RWPE2 (cell line): ENCODE results near the gene TMED7.

ENCODE experiments used
- ATAC-seq: fragments of 200-7000 bp; cut with Tn5 transposase; 3 replicates; pipeline ENCODE4 v1.9.1; 2021; ENCODE audit warnings: low read depth
- DNase-seq: peaks from one replicate; pipeline ENCODE4 v3.0.0-alpha.2; 2020; ENCODE audit warnings: low spot score
- H3K27ac ChIP-seq: fragments of 450-650 bp; 2 replicates; pipeline ENCODE4 v1.5.1; 2017; ENCODE audit warnings: mild to moderate bottlenecking; ENCODE audit not compliant: poor library complexity, severe bottlenecking
- H3K27me3 ChIP-seq: fragments of 250-450 bp; sonication (Bioruptor Pico); 2 replicates; pipeline ENCODE4 v1.5.1; 2021; ENCODE audit warnings: mild to moderate bottlenecking, moderate library complexity; ENCODE audit not compliant: insufficient read depth, poor library complexity, severe bottlenecking
- H3K36me3 ChIP-seq: fragments of 250-450 bp; sonication (Bioruptor Pico); 2 replicates; pipeline ENCODE4 v1.5.1; 2020; ENCODE audit warnings: low read depth, mild to moderate bottlenecking, moderate library complexity
- H3K4me1 ChIP-seq: fragments of 250-450 bp; sonication (Bioruptor Pico); 2 replicates; pipeline ENCODE4 v1.5.1; 2021; ENCODE audit warnings: mild to moderate bottlenecking, moderate library complexity; ENCODE audit not compliant: insufficient read depth, poor library complexity, severe bottlenecking
- H3K4me3 ChIP-seq: fragments of 250-450 bp; sonication (Bioruptor Pico); 2 replicates; pipeline ENCODE4 v1.5.1; 2021; ENCODE audit warnings: mild to moderate bottlenecking, moderate library complexity; ENCODE audit not compliant: severe bottlenecking
- H3K9me3 ChIP-seq: fragments of 250-450 bp; sonication (Bioruptor Pico); 2 replicates; pipeline ENCODE4 v1.5.1; 2021; ENCODE audit warnings: mild to moderate bottlenecking, moderate library complexity; ENCODE audit not compliant: severe bottlenecking
- TF ChIP-seq, protein P1 (sequence below): fragments of 450-650 bp; IDR thresholded peaks from one replicate; pipeline ENCODE4 v1.5.1; 2017; ENCODE audit warnings: mild to moderate bottlenecking, moderate library complexity; ENCODE audit not compliant: poor library complexity, severe bottlenecking

Gene TMED7

DNA sequence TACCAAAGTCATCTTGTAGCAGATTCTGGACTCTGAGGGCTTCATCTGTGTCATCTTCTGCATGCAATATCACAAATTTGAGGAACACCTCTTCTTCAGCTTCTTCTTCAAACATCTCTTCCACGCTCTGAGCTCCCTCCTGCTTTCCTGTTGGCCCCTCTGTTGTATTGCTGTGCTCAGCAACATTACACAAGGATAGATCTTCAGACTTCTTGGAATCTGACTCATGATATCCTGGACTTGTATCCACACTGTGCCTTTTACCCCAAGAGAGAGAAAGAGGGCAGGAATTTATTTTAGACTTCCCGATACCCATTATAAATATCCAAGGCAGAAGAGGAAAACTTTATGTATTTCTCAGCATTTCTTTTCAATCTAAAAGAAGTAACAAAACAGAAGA is 44.9 kb downstream of the TMED7 start:
- DNase-seq (no peak), ATAC-seq (no peak)
- Histone ChIP-seq H3K27me3 (no peaks in the 10 kb centered on the region), H3K9me3 (no peaks in the 10 kb centered on the region), H3K36me3 (peaks cover 13% of the 10 kb centered on the region), H3K27ac (no peak overlapping the region), H3K4me3 (no peak overlapping the region), H3K4me1 (peaks cover 27% of the 10 kb centered on the region)
- TF ChIP-seq, protein P1, sequence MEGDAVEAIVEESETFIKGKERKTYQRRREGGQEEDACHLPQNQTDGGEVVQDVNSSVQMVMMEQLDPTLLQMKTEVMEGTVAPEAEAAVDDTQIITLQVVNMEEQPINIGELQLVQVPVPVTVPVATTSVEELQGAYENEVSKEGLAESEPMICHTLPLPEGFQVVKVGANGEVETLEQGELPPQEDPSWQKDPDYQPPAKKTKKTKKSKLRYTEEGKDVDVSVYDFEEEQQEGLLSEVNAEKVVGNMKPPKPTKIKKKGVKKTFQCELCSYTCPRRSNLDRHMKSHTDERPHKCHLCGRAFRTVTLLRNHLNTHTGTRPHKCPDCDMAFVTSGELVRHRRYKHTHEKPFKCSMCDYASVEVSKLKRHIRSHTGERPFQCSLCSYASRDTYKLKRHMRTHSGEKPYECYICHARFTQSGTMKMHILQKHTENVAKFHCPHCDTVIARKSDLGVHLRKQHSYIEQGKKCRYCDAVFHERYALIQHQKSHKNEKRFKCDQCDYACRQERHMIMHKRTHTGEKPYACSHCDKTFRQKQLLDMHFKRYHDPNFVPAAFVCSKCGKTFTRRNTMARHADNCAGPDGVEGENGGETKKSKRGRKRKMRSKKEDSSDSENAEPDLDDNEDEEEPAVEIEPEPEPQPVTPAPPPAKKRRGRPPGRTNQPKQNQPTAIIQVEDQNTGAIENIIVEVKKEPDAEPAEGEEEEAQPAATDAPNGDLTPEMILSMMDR = no peak

DNA sequence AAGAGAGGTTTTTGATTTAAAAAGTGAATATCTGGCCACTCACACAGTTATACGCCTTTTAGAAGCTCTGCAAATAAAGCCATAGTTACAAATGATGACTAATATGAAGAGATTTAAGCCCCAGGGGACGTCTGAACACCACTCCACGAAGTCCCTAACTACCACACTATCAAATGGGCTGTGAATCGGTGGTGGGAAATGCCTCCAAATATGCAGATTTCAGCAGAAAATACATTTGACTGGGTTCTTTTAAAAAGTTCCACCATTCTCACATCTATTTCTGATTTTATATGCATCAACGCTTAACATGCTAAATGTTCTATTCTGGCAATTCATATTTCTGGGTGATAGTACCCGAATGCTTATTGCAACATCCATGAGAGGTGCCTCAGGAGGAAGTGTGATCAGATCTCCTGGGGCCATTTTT is 46.1 kb downstream of the TMED7 start:
- Histone ChIP-seq H3K27me3 (no peaks in the 10 kb centered on the region), H3K4me3 (no peak overlapping the region), H3K27ac (no peak overlapping the region), H3K4me1 (peaks cover 34% of the 10 kb centered on the region), H3K36me3 (peaks cover 13% of the 10 kb centered on the region), H3K9me3 (no peaks in the 10 kb centered on the region)
- TF ChIP-seq, protein P1 = no peak
- DNase-seq (no peak), ATAC-seq (peak; percentile 69)

DNA sequence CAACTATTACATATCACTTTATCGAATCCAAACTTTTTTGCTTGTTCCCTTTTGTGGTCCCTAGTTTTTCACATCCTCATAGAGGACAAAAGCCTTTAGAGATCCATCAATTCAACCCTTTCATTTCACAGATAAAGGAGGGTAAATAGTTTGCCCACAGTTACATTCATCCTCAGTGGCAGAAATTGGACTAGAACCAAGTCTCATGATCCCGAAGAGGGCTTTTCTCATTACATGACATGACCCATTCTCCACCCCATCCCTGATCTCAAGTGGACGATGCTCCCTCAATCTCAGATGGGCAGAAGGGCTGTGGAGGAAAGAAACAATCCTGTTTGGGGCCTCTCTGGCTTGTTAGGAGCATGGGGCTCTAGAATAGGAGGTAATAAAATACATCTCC is 46.6 kb downstream of the TMED7 start:
- ATAC-seq = no peak
- Histone ChIP-seq H3K27me3 (no peaks in the 10 kb centered on the region), H3K4me3 (no peak overlapping the region), H3K4me1 (peaks cover 28% of the 10 kb centered on the region), H3K27ac (no peak overlapping the region), H3K36me3 (peaks cover 13% of the 10 kb centered on the region), H3K9me3 (no peaks in the 10 kb centered on the region)
- no peak for DNase-seq
- TF ChIP-seq, protein P1 = no peak

DNA sequence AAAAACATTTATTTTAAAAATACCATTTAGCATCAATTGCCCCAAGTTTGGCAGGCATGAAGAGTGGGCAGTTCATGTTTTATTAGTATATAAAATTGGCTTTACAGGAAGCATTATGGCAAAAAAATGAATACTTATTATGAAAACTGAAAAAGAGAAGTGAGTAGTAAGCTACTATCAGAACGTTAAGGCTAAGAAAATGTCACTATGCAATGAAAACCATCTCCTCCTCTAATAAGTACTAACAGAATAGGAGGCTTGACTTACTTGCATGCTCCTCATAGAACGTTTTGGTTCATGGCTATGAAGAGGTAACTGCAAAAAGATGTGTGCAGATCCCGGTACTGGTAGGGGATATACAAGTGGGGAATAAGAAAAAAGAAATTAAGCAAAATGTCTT is 47.2 kb downstream of the TMED7 start:
- Histone ChIP-seq H3K27me3 (no peaks in the 10 kb centered on the region), H3K9me3 (no peaks in the 10 kb centered on the region), H3K36me3 (peaks cover 13% of the 10 kb centered on the region), H3K27ac (no peak overlapping the region), H3K4me3 (no peak overlapping the region), H3K4me1 (peaks cover 28% of the 10 kb centered on the region)
- ATAC-seq = no peak
- no peak for DNase-seq
- TF ChIP-seq, protein P1 = no peak

DNA sequence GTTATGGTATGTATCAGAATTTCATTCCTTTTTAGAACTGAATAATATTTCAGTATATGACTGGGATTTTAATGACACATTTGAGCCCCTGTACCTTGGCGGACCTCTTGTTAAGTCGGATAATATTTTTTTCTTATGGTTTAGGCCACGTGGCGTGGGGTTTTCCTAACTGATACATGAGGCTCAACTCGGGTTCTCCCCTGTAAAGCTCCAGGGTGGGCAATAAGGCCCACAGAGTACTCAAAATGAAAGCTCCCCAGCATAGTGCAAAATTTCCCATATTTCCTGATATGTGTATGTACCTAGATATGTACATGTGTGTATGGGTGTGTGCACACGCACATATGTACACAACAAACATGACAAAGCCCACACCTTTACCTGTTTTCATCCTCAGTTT is 48.1 kb downstream of the TMED7 start:
- Histone ChIP-seq H3K27ac (no peak overlapping the region), H3K4me3 (no peak overlapping the region), H3K36me3 (peaks cover 13% of the 10 kb centered on the region), H3K9me3 (no peaks in the 10 kb centered on the region), H3K4me1 (peaks cover 28% of the 10 kb centered on the region), H3K27me3 (no peaks in the 10 kb centered on the region)
- ATAC-seq (no peak), DNase-seq (no peak)
- TF ChIP-seq, protein P1 = no peak
